Neural cell (in vitro differentiated cells): Measurements from ENCODE around the gene HOXA10. TPM values are rescaled to one million over a fixed set of nuclear protein-coding genes. Genes with fewer than 3 reads are reported as not detected.

Experiments
- H2AFZ ChIP-seq: fragments of 200-600, 300-800 bp; sonication (generic), shearing (Covaris generic); 2 replicates; pipeline ENCODE4 v1.6.0; 2014; ENCODE audit warnings: low read depth, mild to moderate bottlenecking, antibody characterized with exemption, low read length, moderate library complexity
- H3F3A ChIP-seq: fragments of 200-600 bp; shearing (Covaris generic); 2 replicates; pipeline ENCODE4 v1.6.1; 2016; ENCODE audit warnings: mild to moderate bottlenecking, moderate library complexity, mixed read lengths, antibody characterized with exemption, low read length; ENCODE audit not compliant: insufficient read depth, poor library complexity, severe bottlenecking
- H3K27ac ChIP-seq: fragments of 200-600, 300-800 bp; sonication (generic), shearing (Covaris generic); 2 replicates; pipeline ENCODE4 v1.5.1; 2014; ENCODE audit warnings: mild to moderate bottlenecking, low read length, moderate library complexity
- H3K27me3 ChIP-seq: fragments of 300-800, 200-600 bp; sonication (generic), shearing (Covaris generic); 2 replicates; pipeline ENCODE4 v1.6.0; 2014; ENCODE audit warnings: mild to moderate bottlenecking, low read depth, low read length, moderate library complexity; ENCODE audit not compliant: insufficient read depth
- H3K36me3 ChIP-seq: fragments of 300-800, 200-600 bp; sonication (generic), shearing (Covaris generic); 2 replicates; pipeline ENCODE4 v1.5.1; 2014; ENCODE audit warnings: mild to moderate bottlenecking, antibody characterized with exemption, low read length, moderate library complexity; ENCODE audit not compliant: insufficient read depth
- H3K4me2 ChIP-seq: fragments of 300-800, 200-600 bp; sonication (generic), shearing (Covaris generic); 2 replicates; pipeline ENCODE4 v1.6.0; 2014; ENCODE audit warnings: mild to moderate bottlenecking, low read length
- H3K4me3 ChIP-seq: fragments of 300-800, 200-600 bp; sonication (generic), shearing (Covaris generic); 2 replicates; pipeline ENCODE4 v1.5.1; 2014; ENCODE audit warnings: mild to moderate bottlenecking, low read length, moderate library complexity
- H3K79me2 ChIP-seq: fragments of 200-600 bp; shearing (Covaris generic); replicated peaks from 2 replicates; pipeline ENCODE4 v1.6.0; 2014; ENCODE audit warnings: mild to moderate bottlenecking, low read length, moderate library complexity; ENCODE audit not compliant: insufficient read depth
- H3K9ac ChIP-seq: fragments of 300-800, 200-600 bp; sonication (generic), shearing (Covaris generic); 2 replicates; pipeline ENCODE4 v1.6.1; 2016; ENCODE audit warnings: mild to moderate bottlenecking, low read length, mixed read lengths
- H3K9me2 ChIP-seq: fragments of 200-600 bp; shearing (Covaris generic); 2 replicates; pipeline ENCODE4 v1.6.1; 2016; ENCODE audit warnings: mild to moderate bottlenecking, low read length, mixed read lengths; ENCODE audit not compliant: insufficient read depth
- H3K9me3 ChIP-seq: fragments of 200-600, 300-800 bp; sonication (generic), shearing (Covaris generic); 2 replicates; pipeline ENCODE4 v1.6.1; 2016; ENCODE audit warnings: mild to moderate bottlenecking, mixed run types, low read length, moderate library complexity, mixed read lengths
- H4K20me1 ChIP-seq: fragments of 200-600 bp; shearing (Covaris generic); 2 replicates; pipeline ENCODE4 v1.6.1; 2016; ENCODE audit warnings: mild to moderate bottlenecking, mixed run types; ENCODE audit not compliant: insufficient read depth
- EP300 ChIP-seq: fragments of 450-650 bp; conservative IDR thresholded peaks from 2 replicates; pipeline ENCODE4 v1.6.1; 2014; ENCODE audit warnings: antibody characterized with exemption, mild to moderate bottlenecking, moderate library complexity; ENCODE audit not compliant: poor library complexity, severe bottlenecking
- EZH2 ChIP-seq: fragments of 200-600, 300-800 bp; shearing (Covaris generic), sonication (generic); IDR thresholded peaks from 2 replicates; pipeline ENCODE4 v1.6.1; 2014; ENCODE audit warnings: antibody characterized with exemption, low read length, borderline replicate concordance, mild to moderate bottlenecking; ENCODE audit not compliant: insufficient read depth, poor library complexity, severe bottlenecking
- MXI1 ChIP-seq: fragments of 450-650 bp; conservative IDR thresholded peaks from 2 replicates; pipeline ENCODE4 v1.6.1; 2014; ENCODE audit warnings: antibody characterized with exemption, mild to moderate bottlenecking; ENCODE audit not compliant: poor library complexity, severe bottlenecking
- POLR2AphosphoS5 ChIP-seq: IDR thresholded peaks from 2 replicates; pipeline ENCODE4 v1.6.1; 2012
- RAD21 ChIP-seq: fragments of 450-650 bp; conservative IDR thresholded peaks from 2 replicates; pipeline ENCODE4 v1.6.1; 2014; ENCODE audit warnings: antibody characterized with exemption, mild to moderate bottlenecking, moderate library complexity
- SMC3 ChIP-seq: fragments of 450-650 bp; conservative IDR thresholded peaks from 2 replicates; pipeline ENCODE4 v1.6.1; 2014; ENCODE audit warnings: antibody characterized with exemption, mild to moderate bottlenecking, moderate library complexity; ENCODE audit not compliant: poor library complexity
- TAF1 ChIP-seq: IDR thresholded peaks from 2 replicates; pipeline ENCODE4 v1.6.1; 2012; ENCODE audit warnings: low read depth
- polyA plus RNA-seq: library from polyadenylated mRNA; depleted of rRNA; stranded (reverse); fragments of >200 nt; gene quantifications from 2 replicates; pipeline ENCODE4 v1.2.3, GENCODE V29; 2014
- TF ChIP-seq, protein P1 (sequence below): fragments of 450-650 bp; IDR thresholded peaks from 2 replicates; pipeline ENCODE4 v1.5.1; 2014; ENCODE audit warnings: antibody characterized with exemption, mild to moderate bottlenecking, moderate library complexity; ENCODE audit not compliant: poor library complexity, severe bottlenecking
- TF ChIP-seq, protein P2 (sequence below): IDR thresholded peaks from 2 replicates; pipeline ENCODE4 v1.6.1; 2012; ENCODE audit warnings: borderline replicate concordance

Gene HOXA10
- polyA plus RNA-seq, 1 donor from 2014 or later: not detected

DNA sequence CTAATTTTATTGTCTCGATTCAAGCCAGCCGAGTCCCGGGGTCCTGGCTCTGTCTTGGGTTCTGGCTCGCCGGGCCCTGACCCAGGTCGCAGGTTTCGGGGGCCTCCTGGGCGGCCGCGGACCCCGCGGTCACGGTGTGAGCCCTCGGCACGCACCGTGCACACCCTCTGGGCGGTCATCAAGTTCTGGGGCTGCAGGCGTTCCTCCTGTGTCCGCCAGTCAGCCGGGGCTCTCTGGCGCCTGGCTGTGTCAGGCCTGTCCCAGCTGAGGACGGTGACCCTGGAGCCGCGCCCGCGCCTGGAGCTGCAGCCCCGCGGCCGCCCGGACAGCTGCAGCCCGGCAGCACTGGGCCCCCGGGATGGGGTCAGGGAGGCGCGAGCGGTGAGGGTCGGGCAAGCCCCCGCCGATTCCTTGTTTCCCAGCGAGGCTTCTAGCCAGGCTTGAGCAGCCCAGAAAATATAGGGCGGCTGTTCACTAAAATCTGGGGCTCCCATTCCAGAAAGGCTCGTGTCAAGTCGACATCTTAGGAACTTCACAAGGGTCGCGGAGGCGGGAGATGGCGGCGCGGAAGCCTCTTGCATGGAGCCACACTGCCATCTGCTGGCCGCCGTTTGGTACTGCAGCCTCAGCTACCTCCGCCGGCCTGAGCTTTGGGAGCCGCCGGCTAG lies 13.4 kb downstream of the HOXA10 start:
- H3K36me3 ChIP-seq: no peaks in the 10 kb centered on the region
- no peaks in the 10 kb centered on the region for H3K9me2 ChIP-seq
- H3K4me2 ChIP-seq: peak overlapping the region; percentile 76
- H2AFZ ChIP-seq: peak overlapping the region; percentile 73
- TF ChIP-seq, protein P1, sequence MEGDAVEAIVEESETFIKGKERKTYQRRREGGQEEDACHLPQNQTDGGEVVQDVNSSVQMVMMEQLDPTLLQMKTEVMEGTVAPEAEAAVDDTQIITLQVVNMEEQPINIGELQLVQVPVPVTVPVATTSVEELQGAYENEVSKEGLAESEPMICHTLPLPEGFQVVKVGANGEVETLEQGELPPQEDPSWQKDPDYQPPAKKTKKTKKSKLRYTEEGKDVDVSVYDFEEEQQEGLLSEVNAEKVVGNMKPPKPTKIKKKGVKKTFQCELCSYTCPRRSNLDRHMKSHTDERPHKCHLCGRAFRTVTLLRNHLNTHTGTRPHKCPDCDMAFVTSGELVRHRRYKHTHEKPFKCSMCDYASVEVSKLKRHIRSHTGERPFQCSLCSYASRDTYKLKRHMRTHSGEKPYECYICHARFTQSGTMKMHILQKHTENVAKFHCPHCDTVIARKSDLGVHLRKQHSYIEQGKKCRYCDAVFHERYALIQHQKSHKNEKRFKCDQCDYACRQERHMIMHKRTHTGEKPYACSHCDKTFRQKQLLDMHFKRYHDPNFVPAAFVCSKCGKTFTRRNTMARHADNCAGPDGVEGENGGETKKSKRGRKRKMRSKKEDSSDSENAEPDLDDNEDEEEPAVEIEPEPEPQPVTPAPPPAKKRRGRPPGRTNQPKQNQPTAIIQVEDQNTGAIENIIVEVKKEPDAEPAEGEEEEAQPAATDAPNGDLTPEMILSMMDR: peak; percentile 98
- TF ChIP-seq EP300 (peak; percentile 24), SMC3 (peak; percentile 98), MXI1 (peak; percentile 27), EZH2 (no peak), POLR2AphosphoS5 (no peak), RAD21 (peak; percentile 99), TAF1 (no peak)
- TF ChIP-seq, protein P2, sequence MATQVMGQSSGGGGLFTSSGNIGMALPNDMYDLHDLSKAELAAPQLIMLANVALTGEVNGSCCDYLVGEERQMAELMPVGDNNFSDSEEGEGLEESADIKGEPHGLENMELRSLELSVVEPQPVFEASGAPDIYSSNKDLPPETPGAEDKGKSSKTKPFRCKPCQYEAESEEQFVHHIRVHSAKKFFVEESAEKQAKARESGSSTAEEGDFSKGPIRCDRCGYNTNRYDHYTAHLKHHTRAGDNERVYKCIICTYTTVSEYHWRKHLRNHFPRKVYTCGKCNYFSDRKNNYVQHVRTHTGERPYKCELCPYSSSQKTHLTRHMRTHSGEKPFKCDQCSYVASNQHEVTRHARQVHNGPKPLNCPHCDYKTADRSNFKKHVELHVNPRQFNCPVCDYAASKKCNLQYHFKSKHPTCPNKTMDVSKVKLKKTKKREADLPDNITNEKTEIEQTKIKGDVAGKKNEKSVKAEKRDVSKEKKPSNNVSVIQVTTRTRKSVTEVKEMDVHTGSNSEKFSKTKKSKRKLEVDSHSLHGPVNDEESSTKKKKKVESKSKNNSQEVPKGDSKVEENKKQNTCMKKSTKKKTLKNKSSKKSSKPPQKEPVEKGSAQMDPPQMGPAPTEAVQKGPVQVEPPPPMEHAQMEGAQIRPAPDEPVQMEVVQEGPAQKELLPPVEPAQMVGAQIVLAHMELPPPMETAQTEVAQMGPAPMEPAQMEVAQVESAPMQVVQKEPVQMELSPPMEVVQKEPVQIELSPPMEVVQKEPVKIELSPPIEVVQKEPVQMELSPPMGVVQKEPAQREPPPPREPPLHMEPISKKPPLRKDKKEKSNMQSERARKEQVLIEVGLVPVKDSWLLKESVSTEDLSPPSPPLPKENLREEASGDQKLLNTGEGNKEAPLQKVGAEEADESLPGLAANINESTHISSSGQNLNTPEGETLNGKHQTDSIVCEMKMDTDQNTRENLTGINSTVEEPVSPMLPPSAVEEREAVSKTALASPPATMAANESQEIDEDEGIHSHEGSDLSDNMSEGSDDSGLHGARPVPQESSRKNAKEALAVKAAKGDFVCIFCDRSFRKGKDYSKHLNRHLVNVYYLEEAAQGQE: no peak
- no peaks in the 10 kb centered on the region for H3K79me2 ChIP-seq
- H3K27ac ChIP-seq: no peak overlapping the region
- H3K4me3 ChIP-seq: peak overlapping the region; percentile 76
- H3K9ac ChIP-seq: peak overlapping the region; percentile 45
- H3K9me3 ChIP-seq: peaks cover 32% of the 10 kb centered on the region
- H3F3A ChIP-seq: no peaks in the 10 kb centered on the region
- no peaks in the 10 kb centered on the region for H4K20me1 ChIP-seq
- peaks cover 99% of the 10 kb centered on the region for H3K27me3 ChIP-seq

DNA sequence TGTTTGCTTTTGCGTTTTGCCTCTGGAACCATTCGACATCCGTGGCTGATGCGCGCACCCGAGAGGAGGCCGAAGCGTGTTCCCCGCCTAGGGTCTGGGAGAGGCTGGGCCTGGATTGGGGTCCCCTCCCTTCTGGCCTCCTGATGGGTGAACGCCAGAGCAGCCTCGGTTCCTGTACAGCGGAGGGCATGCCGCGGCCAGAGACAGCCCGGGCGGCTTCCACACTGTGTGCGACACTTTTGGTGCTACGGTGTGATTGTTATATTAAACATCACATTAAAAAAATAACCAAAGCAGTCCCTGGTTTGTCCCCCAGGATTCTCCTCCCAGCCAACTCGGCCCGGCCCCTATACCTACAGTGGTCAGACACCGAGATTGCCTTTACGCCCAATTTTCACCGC lies 14.0 kb downstream of the HOXA10 start:
- no peaks in the 10 kb centered on the region for H3K36me3 ChIP-seq
- H3K27me3 ChIP-seq: peaks cover 99% of the 10 kb centered on the region
- no peak overlapping the region for H3K9ac ChIP-seq
- no peaks in the 10 kb centered on the region for H3K9me2 ChIP-seq
- H3F3A ChIP-seq: no peaks in the 10 kb centered on the region
- TF ChIP-seq EP300 (no peak), MXI1 (no peak), SMC3 (no peak), POLR2AphosphoS5 (no peak), TAF1 (no peak), EZH2 (no peak), RAD21 (no peak)
- TF ChIP-seq, protein P1: no peak
- TF ChIP-seq, protein P2: no peak
- H3K4me2 ChIP-seq: no peak overlapping the region
- peaks cover 32% of the 10 kb centered on the region for H3K9me3 ChIP-seq
- no peak overlapping the region for H2AFZ ChIP-seq
- H3K79me2 ChIP-seq: no peaks in the 10 kb centered on the region
- no peak overlapping the region for H3K27ac ChIP-seq
- no peaks in the 10 kb centered on the region for H4K20me1 ChIP-seq
- peak overlapping the region; percentile 76 for H3K4me3 ChIP-seq
